HG03280 (cell line): ENCODE measurements around the gene CITED2.
"Not testable (repeated sequence)": the region's sequence is repeated elsewhere in the genome, so short reads cannot be mapped to it uniquely, and the experiment has no call there.

Experiments used
- ATAC-seq: cut with Tn5 transposase; IDR thresholded peaks from one replicate; pipeline ENCODE4 v1.9.1; 2021; ENCODE audit warnings: mild to moderate bottlenecking, moderate library complexity; ENCODE audit not compliant: unreplicated experiment

The CITED2 gene

DNA sequence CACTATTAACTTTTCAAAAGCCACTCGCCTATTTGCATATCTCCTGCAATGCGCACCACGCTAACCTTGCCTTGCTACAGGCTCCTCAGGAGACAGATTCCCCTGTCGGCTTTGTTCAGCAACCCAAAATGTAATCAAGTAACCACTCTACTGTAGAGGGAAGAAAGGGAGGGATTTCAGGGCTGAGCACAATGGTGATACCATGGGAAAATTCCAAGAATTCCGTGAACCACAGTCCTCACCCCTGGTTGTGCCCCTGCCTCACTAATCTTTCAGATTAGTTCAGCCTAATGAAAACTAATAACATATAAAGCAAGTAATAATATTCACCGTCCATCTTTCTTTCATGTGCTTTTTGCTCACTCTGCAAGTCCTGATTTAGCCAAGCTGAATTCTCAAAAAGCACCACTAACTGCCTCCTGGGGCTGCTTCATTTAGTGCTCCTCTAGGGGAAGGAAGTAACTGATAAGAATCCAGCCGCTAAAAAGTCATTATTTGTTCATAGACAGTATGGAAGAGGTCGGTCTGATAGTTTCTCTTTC, 6.6 kb downstream of the CITED2 start:
- no peak for ATAC-seq

DNA sequence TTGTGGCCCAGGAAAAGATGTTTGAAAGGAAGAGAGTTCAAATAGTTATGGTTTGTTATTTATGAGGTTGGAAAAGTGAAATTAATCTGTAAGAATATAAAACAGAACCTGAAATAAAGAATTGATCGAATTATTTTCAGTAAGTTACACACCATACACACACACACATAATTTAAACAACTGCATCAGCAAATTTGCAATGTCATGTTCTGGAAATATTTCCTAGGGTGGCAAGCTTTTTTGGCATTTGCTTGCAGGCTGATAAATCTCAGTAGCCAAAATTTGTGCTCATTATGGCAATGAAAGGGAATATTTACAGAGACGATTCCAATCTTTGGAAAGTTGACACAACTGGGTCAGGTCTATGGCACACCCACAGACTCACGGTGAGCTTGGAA, 9.5 kb downstream of the CITED2 start:
- ATAC-seq: no peak

DNA sequence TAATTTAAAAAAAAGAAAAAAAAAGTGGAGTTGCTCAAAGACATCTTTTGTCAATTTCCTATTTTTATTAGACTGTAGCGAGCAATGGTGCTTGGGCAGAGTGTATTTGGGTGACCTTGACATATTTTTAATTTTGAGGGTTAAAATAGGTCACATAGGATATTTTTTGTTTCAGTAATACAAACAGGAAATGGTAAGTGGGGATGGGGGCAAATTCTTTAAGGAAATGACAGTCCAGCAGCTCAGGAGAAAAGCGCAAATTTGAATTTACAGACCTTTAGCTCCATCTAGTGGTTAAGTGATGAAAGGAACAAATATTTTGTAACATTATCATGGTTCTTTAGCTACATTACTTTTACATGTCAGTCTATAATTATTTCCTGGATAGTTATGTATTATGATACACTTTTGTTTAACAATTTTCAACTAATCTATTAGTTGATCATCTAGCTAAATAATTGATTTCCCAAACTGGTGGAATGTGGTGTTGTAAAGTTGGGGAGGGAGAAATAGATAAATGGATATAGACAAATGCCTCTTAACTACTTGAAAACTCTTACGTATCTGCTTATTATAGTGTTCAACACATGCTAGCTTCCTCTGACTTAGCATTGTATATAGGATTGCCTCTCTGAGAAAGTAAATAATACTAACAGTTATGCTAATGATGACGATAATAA, 10.0 kb downstream of the CITED2 start:
- ATAC-seq: peak; percentile 45

DNA sequence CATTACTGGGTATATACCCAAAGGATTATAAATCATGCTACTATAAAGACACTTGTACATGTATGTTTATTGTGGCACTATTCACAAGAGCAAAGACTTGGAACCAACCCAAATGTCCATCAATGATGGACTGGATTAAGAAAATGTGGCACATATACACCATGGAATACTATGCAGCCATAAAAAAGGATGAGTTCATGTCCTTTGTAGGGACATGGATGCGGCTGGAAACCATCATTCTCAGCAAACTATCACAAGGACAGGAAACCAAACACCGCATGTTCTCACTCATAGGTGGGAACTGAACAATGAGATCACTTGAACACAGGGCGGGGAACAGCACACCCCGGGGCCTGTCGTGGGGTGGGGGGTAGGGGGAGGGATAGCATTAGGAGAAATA, 10.7 kb downstream of the CITED2 start:
- ATAC-seq: not testable (repeated sequence)

DNA sequence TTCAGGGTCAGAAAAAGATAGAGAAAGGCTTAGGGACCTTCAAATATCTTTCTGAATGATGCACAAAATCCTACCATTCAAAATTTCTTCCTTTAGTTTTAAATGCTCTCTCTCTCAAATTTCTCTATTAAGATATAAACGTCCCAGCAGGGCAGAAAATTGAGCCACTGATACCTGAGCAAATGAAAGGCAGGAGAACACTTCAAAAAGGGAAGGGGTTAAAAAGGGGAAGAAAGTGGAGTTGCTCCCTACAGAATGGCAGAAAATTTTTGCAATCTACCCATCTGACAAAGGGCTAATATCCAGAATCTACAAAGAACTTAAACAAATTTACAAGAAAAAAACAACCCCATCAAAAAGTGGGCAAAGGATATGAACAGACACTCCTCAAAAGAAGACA, 11.3 kb downstream of the CITED2 start:
- not testable (repeated sequence) for ATAC-seq

DNA sequence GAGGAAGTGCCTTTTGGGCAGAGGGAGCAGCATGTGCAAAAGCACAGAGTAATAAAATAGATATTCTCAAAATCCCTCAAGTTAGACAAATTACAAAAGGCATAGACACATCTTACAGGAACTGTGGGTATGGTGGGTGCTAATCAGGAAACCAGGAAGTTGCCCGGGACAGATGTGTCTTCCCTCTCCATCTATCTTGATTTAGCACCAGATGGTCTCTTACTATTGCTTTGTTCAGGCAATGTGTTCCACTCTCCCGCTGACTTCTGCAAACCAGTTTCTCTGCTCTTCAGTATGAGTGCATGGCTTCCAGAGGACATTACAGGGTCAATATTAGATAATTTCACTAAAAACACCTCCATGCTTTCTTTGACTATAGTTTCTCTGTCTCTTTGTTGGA, 13.2 kb downstream of the CITED2 start:
- ATAC-seq: no peak

DNA sequence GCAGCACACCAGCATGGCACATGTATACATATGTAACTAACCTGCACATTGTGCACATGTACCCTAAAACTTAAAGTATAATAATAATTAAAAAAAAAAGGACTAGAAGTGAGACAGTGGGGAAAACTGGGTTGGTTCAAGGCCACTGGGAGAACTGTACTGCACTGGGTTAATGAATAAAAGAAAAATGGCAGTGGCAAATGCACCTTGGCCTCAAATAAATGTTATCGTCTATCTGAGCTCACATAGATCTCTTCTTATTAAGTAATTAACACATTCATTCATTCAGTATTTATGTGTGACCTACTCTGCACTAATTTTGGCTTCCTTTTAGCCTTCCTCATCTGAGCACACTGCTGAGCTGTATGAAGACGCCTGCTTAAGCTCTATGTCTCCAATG, 17.5 kb downstream of the CITED2 start:
- ATAC-seq: no peak

DNA sequence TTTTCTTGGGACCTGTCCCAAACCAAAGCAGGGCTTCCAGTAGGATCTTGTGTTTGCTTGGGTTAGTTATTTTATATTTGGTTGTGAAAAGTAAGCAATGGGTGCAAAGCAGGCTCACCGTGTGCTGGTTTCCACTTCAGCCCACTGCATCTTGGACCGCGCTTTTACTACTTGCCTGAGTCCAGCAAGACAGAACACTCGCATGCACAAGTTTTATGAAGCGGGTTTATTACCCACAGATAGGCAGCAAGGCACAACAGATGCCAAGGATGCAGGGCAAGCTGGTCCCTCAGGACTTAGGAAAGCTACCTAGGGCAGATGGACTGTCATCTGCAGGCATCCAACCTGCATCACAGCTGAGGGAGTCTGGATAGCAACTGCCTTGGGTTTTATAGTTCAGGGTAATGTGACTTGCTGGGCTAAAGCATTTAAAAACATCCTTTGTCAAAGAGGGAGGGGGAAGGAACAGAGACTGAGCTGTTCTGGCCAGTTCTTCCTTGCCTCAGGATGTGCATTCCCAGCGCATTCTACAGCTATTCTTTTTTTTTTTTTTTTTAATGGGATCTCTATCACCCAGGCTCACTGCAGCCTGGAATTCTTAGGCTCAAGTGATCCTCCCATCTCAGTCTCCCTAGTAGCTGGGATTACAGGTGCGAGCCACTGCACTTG, 18.5 kb downstream of the CITED2 start:
- ATAC-seq: no peak

DNA sequence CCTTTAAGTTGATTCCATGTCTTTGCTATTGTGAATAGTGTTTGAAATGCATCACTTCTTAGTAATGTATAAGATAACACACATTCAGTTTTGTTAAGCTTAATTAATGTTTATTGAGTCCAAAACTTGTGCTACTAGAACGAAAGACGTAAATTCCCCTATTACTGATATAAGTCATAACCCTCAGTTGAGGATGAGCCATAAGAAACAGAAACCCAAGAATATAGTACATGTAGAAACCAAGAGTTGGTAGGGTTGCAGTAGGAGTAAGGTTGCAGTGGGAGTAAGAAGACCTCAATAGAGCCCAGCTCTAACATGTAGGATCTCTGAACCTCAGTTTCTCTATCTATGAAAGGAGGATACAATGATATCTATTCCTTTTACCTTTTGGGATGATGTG, 19.3 kb downstream of the CITED2 start:
- ATAC-seq: peak; percentile 82

DNA sequence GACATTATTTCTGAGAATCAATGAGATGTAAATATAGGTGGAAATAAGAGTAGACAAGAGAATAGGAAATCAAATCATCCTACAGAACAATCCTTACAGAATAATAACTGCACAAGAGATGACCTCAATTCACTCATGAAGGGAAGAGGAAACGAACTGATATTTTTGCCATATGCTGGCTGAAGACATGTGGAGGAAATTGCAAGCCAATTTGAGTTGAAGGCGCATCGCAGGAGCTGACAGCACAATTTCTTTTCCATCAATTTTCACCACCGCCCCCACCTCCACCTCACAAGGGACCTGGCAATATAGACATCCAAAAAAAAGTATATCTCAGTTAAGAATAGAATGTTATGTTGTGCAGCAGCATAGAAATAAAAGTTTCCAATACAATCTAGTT, 20.3 kb downstream of the CITED2 start:
- ATAC-seq: no peak

DNA sequence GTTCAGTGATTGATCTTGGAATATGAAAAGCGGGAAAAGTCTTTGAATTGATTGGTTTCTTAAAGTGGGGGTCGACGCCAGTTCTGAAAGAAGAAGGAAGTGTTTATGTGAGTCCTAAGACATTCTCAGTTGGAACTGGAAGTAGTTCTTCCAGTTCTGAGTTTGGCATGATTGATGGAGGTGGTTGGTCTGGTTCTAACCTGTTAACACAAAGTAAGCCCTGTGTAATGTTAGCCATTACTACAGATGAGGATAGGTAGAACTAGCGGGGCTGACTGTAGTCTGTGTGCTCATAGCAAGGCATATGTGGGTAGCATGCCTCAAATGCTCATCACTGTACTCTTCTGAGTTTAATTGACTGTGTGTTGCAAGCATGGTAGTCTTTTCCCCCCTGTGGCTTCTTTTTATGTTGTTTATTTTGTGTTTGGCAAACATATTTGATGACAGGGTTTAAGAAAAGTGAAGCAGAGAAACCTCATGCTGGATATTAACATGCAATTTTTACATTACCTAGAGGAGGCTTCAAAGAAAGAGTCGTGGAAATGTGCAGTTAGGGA, 24.9 kb downstream of the CITED2 start:
- ATAC-seq: no peak

DNA sequence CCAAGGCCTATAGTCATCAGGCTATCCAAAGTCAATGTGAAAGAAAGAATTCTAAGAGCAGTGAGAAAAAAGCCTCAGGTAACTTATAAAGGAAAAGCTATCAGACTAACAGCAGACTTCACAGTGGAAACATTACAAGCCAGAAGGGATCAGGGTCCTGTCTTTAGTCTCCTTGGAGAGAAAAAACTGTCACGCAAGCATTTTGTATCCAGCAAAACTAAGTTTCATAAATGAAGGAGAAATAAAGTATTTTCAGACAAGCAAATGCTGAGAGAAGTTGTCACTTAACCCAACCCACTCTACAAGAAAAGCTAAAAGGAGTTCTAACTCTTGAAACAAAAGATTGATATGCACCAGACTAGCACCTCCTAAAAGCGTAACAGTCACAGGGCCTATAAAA, 28.1 kb downstream of the CITED2 start:
- no peak for ATAC-seq

DNA sequence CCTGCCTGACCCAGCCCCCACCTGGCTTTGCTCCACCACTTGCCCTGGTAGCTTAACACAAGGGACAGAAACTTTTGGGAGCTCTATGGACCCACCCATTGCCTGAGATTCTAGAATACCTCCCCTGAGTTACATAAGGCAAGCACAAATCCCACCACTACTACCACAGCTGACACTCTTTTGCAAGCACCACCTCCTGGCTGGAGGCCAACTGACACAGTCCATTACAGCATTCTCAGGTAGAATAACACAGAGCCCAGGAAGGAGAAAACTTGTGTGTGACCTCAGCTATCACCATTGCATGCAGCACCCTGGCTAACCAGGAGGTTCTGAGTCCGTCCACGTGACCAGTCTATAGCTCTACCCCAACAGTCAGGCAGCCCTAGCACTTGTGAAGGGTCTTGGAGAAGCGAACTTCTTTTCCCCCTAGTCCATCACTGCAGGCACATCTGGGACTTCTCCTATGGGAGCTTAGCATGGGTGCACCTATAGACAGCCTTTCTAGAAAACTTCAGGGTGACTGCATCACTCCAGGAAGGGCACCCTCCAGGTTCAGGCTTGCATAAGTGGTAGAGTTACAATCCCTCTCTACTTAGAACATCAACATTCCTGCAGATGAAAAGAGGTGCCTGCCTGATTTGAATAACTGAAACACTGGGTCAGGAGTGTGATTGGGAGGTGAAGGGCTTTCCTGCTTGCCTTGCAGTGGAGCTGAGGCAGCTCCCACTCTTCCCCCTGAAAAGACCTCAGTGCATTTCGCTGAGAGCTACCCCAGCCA, 30.1 kb downstream of the CITED2 start:
- no peak for ATAC-seq

DNA sequence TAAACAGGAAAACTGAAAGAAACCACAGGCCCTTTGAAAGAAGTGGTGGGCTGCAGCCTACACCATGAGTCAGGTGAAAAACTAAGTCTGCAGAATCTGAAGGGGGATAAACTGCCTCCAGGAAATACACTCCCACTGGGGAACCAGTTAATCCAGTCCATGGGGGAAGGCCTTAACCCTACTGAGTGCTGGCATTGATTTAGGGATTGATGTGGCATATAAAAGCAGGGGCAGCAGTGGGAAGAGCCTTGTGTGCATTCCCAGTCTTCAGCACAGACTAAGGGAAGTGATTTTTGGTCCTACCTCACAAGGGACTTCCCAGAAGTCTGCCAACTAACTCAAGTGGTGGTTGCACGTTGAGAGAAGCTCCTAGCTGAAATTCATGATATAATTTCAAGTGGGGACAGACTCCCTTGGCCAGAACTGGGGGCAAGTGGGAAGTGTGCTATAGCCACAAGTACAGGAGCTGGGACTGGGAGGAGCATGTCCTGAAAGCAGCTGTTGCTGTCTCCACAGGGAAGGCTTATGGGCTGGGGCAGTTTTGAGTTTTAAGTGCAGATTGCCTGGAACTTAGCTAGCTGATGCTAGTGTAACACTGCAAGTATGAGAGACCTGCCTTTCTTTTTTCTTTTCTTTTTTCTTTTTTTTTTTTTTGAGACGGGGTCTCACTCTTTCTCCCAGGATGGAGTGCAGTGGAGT, 31.2 kb downstream of the CITED2 start:
- no peak for ATAC-seq

DNA sequence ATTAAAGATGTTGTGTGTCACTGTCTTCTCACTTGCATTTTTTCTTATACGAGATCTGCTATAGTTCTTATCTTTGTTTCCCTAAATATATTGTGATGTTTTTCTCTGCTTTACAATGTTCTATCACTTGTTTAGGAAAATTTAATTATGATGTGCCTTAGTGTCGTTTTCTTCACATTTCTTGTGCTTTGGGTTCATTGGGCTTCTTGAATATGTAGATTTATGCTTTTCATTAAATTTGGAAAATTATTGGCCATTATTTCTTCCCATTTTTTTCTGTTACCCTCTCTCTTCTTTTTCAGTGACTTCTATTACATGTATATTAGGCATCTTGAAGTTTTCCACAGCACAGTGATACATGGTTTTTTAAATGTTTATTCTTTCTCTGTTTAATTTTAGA, 33.4 kb downstream of the CITED2 start:
- no peak for ATAC-seq

DNA sequence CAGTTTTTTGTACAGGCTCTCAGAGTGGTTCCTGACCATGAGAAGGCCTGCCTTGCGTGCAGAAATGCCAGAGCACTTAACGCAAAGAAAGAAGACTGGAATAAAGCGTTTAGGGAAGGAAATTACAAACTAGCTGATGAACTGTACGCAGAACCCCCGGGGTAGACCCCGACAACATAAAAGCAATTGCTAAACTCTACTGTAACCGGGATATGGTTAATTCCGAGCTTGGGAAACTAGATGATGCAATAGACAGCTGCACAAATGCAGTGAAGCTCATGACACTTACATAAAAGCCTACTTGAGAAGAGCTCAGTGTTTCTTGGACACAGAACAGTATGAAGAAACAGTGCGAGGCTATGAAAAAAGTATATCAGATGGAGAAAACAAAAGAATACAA, 35.7 kb downstream of the CITED2 start:
- no peak for ATAC-seq

DNA sequence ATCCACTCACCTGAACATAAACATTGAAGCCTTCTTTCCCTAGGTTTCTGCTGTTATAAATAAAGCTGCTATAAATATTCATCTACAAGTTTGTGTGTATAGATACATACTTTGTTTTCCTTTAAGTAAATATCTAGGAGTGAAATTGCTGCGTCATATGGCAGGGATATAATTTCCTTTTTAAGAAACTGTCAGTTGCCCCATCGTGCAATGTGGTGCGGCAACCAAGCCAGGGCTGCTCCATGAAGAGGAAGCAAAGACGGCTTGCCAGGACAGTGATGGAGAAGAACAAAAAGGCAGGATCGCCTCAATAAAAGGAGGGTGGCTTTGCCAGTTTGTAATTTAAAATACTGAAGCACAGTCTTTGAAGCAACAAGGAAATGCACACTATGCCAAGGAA, 36.6 kb downstream of the CITED2 start:
- ATAC-seq: no peak

DNA sequence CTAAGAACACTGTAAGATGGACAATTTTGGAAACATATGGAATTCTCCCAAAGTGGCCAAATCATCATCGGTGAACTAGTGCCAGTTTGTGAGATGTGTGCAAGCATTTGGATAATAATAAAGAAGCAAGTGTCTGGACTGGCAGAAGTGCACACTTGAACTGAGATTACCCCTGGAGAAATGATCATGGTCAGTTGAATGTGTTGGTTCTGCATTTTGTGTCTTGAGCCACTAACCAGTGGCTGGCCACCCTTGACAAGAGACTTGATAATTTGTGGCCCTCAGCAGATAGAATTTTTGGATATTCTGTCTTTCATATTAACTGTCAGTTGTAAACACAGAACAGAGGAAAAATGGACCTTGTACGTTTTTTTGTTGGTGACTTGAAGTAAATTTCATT, 37.4 kb downstream of the CITED2 start:
- no peak for ATAC-seq

DNA sequence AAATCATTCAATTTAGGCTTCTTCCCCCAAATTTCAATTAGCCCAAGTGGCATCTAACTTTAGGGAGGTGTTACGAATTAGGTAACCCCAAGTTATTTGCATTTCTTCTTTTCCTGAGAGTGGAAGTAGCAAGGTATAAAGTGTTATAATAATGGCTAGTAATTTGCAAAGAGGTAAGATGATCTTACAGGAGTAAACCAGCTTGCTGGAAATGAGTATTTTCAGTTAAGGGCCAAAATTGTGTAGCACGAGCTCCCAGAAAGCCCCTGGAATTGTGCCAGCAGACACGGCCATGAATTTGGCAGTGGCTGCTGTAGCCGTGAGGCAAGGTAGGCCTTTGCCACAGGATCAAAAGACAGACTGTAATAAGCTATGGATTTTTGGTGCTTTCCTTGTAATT, 38.0 kb downstream of the CITED2 start:
- no peak for ATAC-seq

DNA sequence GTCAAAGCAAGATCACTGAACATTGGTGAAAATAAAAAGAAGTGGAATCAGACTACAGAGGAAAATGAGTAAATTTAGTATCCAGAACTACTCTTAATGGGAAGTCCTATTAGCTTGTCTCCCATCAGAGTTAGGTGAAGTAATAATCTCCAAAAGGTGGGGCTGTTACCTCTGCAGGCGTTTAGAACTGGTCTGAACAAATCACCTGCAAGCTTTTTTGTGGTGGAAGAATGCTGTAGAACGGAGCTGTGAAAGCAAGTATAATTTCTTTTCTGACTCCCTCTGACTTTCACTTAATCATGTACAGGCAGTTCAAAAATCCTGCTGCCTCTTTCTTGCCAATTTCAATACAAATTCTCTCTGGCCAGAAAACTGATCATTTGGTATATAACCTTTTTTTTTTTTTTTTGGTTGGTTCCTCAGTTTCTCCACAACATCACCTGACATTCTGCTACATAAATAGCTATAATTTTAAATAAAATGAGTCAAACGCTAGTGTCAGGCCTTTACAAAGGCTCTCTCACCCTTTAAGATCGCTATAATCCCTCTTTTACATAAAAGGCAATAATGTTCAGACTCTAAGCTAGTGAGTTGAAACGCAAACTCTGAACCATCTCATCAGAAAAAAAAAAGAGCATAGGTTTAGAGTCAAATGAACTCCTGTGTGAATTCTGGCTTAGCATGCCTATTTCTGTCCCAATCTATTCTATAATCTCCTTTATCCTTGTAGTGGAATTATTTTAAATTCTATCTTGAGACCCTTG, 38.8 kb downstream of the CITED2 start:
- no peak for ATAC-seq
